Testis (tissue), 3 donors: ENCODE measurements around the gene CNIH3. TPM values are rescaled to one million over a fixed set of nuclear protein-coding genes. Genes with fewer than 3 reads are reported as not detected.

Source experiments
- DNase-seq: peaks from one replicate; pipeline ENCODE4 v3.0.0-alpha.2; 2019
- H3K27ac ChIP-seq, 2 donors: fragments of 200-600 bp; sonication (generic); one replicate each; pipeline ENCODE4 v1.5.1; 2019
- H3K27me3 ChIP-seq: fragments of 200-600 bp; sonication (generic); one replicate; pipeline ENCODE4 v1.5.1; 2019
- H3K36me3 ChIP-seq: fragments of 200-600 bp; sonication (generic); one replicate; pipeline ENCODE4 v1.5.1; 2017; ENCODE audit warnings: low read depth; ENCODE audit errors: missing control alignments
- H3K4me1 ChIP-seq: fragments of 200-600 bp; sonication (generic); one replicate; pipeline ENCODE4 v1.5.1; 2019
- H3K4me3 ChIP-seq, 2 donors: fragments of 200-600 bp; sonication (generic); one replicate each; pipeline ENCODE4 v1.5.1; 2017 to 2019
- H3K9me3 ChIP-seq: fragments of 200-600 bp; sonication (generic); one replicate; pipeline ENCODE4 v1.5.1; 2017
- POLR2A ChIP-seq: fragments of 450-650 bp; IDR thresholded peaks from one replicate; pipeline ENCODE4 v1.6.1; 2017; ENCODE audit warnings: antibody characterized with exemption, mild to moderate bottlenecking, moderate library complexity
- WGBS, 2 donors: methylation state at CpG; one replicate each; pipeline ENCODE4 v1.1.5; 2018; 5-methylcytosine and 5-hydroxymethylcytosine counted together
- intact Hi-C: fragments of 100-400 bp; cut with DNase I; formaldehyde crosslinking; loops from one replicate; pipeline ENCODE4 v1.15.1; 2023; ENCODE audit warnings: low total_unique reads
- polyA plus RNA-seq: library from polyadenylated mRNA; stranded (reverse); fragments of 350-450 nt; fragmentation: Illumina TruSeq; extraction: RNeasy Lipid Tissue Mini Kit (QIAGEN cat#74804); gene quantifications from one replicate; pipeline ENCODE4 v1.2.3, GENCODE V29; 2014; ENCODE audit warnings: low read depth, low replicate concordance; ENCODE audit not compliant: insufficient read depth
- total RNA-seq, 2 donors: library from RNA; depleted of rRNA; stranded (reverse); fragments of >200 nt; gene quantifications; one replicate each; pipeline ENCODE4 v1.2.3, GENCODE V29; 2016
- TF ChIP-seq, protein P1 (sequence below), 3 experiments: fragments of 450-650 bp in 2 of 3; fragments of 200-600 bp in 1 of 3; sonication (generic) in 1 of 3; IDR thresholded peaks; one replicate each; pipeline ENCODE4 v1.5.1; 2016 to 2019; ENCODE audit warnings: antibody characterized with exemption in 3 of 3, mild to moderate bottlenecking in 2 of 3, moderate library complexity in 1 of 3

Gene CNIH3
- total and polyA plus RNA-seq, 3 donors from 2014 or later = 8.5 to 9.8 (median 8.5) TPM

DNA sequence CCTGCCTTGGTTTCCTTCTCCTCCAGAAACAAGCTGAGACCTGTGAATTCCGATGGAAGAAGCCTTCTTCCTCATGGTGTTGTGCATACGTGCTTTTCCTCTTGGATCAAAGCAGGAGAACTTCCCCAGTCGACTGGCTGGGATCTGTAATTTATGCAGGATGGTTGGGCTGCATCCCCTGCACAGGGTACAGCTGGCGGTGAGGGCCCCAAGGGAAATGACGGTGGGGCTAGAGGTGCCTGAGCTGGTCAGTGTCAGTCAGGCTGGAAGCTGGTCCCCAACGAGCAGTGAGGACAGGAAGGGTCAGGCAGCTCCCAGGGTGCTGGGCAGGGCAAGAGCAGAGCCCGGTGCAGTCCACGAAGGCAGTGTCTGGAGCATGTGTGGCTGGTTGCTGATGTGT is 106.7 kb downstream of the CNIH3 start:
- 52 to 66% methylated on average over 6 to 8 of the region's 8 CpGs for WGBS, 2 donors
- DNase-seq = no peak
- no peaks in the 10 kb centered on the region for H3K36me3 ChIP-seq
- TF ChIP-seq POLR2A = no peak
- TF ChIP-seq, protein P1, sequence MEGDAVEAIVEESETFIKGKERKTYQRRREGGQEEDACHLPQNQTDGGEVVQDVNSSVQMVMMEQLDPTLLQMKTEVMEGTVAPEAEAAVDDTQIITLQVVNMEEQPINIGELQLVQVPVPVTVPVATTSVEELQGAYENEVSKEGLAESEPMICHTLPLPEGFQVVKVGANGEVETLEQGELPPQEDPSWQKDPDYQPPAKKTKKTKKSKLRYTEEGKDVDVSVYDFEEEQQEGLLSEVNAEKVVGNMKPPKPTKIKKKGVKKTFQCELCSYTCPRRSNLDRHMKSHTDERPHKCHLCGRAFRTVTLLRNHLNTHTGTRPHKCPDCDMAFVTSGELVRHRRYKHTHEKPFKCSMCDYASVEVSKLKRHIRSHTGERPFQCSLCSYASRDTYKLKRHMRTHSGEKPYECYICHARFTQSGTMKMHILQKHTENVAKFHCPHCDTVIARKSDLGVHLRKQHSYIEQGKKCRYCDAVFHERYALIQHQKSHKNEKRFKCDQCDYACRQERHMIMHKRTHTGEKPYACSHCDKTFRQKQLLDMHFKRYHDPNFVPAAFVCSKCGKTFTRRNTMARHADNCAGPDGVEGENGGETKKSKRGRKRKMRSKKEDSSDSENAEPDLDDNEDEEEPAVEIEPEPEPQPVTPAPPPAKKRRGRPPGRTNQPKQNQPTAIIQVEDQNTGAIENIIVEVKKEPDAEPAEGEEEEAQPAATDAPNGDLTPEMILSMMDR (IDR thresholded peaks at IDR 0.05) = no peak
- H3K27me3 ChIP-seq = no peaks in the 10 kb centered on the region
- intact Hi-C loops = no loop called here
- H3K27ac ChIP-seq = no peak overlapping the region
- no peaks in the 10 kb centered on the region for H3K4me1 ChIP-seq
- no peak overlapping the region for H3K4me3 ChIP-seq
- H3K9me3 ChIP-seq = no peaks in the 10 kb centered on the region

DNA sequence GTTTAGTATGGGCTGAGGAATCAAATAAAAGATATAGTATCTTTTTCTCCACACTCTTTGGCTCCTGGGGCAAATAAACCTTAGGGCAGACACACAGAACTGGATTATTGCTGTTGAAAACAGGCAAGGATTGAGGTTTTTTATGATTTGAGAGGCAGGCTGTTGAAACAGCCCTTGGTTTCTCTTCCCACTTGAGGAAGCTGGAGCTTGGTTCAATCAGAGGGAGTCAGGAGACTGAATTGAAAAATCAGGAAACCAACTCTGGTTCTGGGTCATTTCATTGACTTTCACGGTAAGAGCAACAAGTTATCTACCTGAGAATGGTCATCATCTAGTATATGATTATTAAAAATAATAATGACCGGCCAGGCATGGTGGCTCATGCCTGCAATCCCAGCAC is 108.4 kb downstream of the CNIH3 start:
- Histone ChIP-seq H3K27me3 (no peaks in the 10 kb centered on the region), H3K27ac (no peak overlapping the region), H3K9me3 (no peaks in the 10 kb centered on the region), H3K36me3 (no peaks in the 10 kb centered on the region), H3K4me1 (no peaks in the 10 kb centered on the region), H3K4me3 (no peak overlapping the region)
- WGBS, 2 donors = 90 to 96% methylated on average over 2 of the region's 2 CpGs
- intact Hi-C loops = no loop called here
- no peak for DNase-seq
- TF ChIP-seq POLR2A = no peak
- TF ChIP-seq, protein P1 (IDR thresholded peaks at IDR 0.05) = no peak

DNA sequence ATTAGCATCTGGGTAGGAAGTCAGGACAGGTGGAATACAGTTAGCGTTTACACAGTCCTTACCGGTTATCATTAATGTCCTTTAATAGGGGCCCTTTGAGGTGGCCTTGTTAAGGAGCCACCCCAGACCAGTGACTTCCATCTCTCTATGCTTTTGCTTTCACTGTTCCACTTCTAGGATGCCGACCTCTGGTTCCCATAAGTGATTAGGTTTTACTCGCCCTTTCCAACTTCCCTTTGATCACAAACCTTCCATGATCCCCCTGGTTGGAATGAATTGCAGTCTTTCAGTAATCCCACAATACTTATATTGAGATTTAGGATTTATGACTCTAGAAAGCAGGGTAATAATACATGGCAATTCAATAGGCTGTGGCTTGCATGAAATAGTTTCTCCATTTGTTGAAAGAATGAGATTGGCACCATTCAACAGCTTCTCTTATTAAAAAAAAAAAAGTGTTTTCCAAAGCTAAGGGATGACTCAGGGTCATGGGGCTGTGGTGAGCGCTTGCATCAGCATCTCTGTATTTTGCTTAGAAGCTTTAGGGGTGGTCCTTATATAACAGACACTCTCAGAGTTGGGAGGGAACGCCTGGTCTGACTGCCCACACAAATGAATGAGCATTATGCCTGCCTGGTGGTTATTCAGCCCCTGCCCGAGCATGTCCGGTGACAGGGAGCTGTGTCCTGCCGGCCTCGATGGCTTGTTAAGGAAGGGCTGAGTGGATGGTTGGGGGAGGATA is 110.5 kb downstream of the CNIH3 start:
- intact Hi-C loops = no loop called here
- H3K27ac ChIP-seq = no peak overlapping the region

DNA sequence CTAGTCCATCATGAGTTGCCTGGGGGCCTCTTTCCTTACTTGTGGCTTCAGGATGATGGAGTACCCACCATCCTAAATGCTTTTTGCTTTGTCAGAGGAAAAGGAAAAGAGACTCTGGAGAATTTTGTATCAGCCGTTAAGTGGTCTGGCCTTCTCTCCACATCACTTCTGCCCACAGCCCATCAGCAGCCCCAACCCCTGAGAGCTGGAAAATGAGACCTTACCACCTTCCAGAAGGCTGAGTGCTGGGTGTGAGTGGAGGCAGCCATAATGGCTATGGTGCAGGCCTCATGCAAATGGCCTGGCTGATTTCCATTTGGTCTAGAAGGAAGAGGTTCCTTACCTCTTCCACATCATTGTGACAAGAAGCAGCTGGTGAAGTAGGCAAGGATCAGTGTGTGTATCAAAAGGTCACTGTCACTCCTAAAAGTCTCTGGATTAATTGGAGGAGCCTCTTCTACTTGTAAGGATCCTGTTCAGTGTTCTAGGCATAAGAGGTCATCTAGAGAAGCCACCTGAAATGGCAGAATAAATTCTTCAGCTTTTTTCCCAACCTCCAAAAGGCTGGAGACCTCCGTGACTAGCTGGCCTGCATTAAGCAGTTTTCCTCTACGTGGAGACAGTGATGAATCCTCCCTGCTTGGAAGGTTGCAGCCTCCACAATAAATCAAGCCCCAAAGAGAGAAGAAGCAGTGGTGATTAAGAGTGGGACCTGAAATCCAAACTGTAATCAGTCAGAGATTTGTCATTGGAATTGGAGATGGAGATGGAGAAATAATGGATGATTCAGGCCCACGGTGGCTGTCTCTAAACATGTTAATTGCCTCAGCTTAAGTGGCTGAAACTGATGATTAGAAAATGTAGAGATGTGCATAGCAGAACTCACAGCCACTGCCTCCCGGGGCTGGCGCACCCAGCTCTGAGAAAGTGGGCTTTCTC is 111.5 kb downstream of the CNIH3 start:
- no peak for TF ChIP-seq POLR2A
- no peak for DNase-seq
- no peaks in the 10 kb centered on the region for H3K9me3 ChIP-seq
- no peak overlapping the region for H3K4me3 ChIP-seq
- H3K36me3 ChIP-seq = no peaks in the 10 kb centered on the region
- intact Hi-C loops = no loop called here
- no peaks in the 10 kb centered on the region for H3K27me3 ChIP-seq
- WGBS, 2 donors = 83 to 89% methylated on average over 6 of the region's 6 CpGs
- H3K27ac ChIP-seq = no peak overlapping the region
- no peaks in the 10 kb centered on the region for H3K4me1 ChIP-seq

More for the DNA sequence above, 110.5 kb downstream of the CNIH3 start:
- no peak for DNase-seq
- Histone ChIP-seq H3K4me3 (no peak overlapping the region), H3K27me3 (no peaks in the 10 kb centered on the region), H3K36me3 (no peaks in the 10 kb centered on the region), H3K4me1 (no peaks in the 10 kb centered on the region), H3K9me3 (no peaks in the 10 kb centered on the region)
- TF ChIP-seq, protein P1 (IDR thresholded peaks at IDR 0.05) = no peak
- TF ChIP-seq POLR2A = no peak
- WGBS, 2 donors = 82 to 87% methylated on average over 10 of the region's 10 CpGs

DNA sequence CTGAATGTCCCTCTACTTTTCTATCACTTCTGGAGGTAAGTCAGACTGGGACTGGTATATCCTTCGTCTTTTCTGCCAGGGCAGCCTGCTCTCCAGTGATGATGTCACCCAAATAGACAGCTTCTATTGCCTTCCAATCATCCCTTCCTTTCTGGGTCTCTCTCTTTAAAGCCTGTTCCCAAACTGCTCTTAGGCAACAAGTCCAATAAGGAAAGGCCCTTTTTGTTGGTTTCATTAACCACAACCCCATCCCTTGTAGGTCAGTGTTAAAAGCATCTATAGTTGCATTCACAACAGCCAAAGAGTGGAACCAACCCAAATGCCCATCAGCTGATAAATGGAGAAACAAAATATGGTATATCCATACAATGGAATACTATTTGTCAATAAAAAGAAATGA is 114.4 kb downstream of the CNIH3 start:
- Histone ChIP-seq H3K36me3 (no peaks in the 10 kb centered on the region), H3K9me3 (no peaks in the 10 kb centered on the region), H3K27me3 (no peaks in the 10 kb centered on the region), H3K4me1 (no peaks in the 10 kb centered on the region), H3K4me3 (no peak overlapping the region), H3K27ac (no peak overlapping the region)
- intact Hi-C loops = no loop called here
- no peak for DNase-seq
- WGBS, 2 donors = 74 to 94% methylated on average over 1 of the region's 1 CpG
- TF ChIP-seq POLR2A = no peak
- TF ChIP-seq, protein P1 (IDR thresholded peaks at IDR 0.05) = no peak
